ENCODE results near the gene GGACT.

- no peak for TF ChIP-seq CTCF (IDR thresholded peaks at IDR 0.05)
- no peak for TF ChIP-seq POLR2AphosphoS5 (IDR thresholded peaks at IDR 0.05; ENCODE audit: low read depth, low read length)
- TF ChIP-seq REST (IDR thresholded peaks at IDR 0.05; ENCODE audit: insufficient read depth in 1 of 2, low read depth in 2 of 2, low read length in 1 of 2): no peak
- no peak for TF ChIP-seq TCF7L2 (IDR thresholded peaks at IDR 0.05; ENCODE audit: low read depth, low read length)
- TF ChIP-seq SIN3A (IDR thresholded peaks at IDR 0.05; ENCODE audit: borderline replicate concordance, insufficient read depth, low read depth, low read length): no peak
Measured at GRCh38 chr13:100545684-100546061, 42.9 kb downstream of the GGACT start.

Measured in Panc1 (cell line).